AG10803 (cell line): ENCODE data around the gene PXYLP1.

ENCODE experiments used
- DNase-seq: peaks from one replicate; pipeline ENCODE4 v3.0.0; 2010; ENCODE audit warnings: low read depth
- H3K4me3 ChIP-seq: 2 replicates; pipeline ENCODE4 v1.5.1; 2011; ENCODE audit warnings: mild to moderate bottlenecking, low read length, control low read depth
- CTCF ChIP-seq: conservative IDR thresholded peaks from 2 replicates; pipeline ENCODE4 v1.5.1; 2011; ENCODE audit warnings: mild to moderate bottlenecking, low read length, control low read depth, inconsistent platforms

The PXYLP1 gene

DNA sequence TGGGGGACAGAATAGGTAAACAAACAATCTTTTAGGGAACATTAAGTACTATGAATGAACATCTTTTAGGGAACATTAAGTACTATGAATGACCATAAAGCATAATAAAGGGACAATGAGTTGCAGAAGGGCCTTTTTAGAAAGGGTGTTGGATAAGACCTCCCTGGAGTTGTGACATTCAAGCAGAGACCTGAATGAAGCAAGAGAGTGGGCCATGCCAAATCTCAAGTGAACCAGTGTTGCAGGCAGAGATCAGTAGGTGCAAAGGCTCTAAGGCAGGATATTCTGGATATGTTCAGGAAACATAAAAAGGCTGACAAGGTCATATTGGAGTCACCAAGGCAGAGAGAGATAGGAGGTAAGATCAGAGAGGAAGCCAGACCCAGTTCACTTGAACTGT, 107.3 kb downstream of the PXYLP1 start:
- H3K4me3 ChIP-seq = no peak overlapping the region
- DNase-seq = no peak
- TF ChIP-seq CTCF = no peak

DNA sequence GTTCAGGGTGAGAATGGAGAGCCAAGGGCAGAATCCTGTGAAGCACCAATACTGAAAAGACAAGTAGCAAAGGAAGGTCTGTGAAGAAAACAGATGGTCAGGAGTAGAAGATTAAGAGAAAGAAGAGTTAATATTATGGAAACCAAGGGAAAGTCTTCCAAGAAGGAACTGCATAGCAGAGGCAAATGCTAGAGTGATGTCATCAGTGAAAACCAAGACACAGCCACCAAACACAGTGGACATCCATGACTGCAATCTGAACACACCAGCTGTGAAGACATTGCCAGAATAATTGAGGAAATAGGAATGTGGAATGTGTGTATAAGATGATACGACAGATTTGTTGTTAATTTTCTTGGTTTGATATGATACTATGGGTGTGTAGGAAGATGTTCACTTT, 109.9 kb downstream of the PXYLP1 start:
- no peak overlapping the region for H3K4me3 ChIP-seq
- TF ChIP-seq CTCF = no peak
- DNase-seq = no peak

DNA sequence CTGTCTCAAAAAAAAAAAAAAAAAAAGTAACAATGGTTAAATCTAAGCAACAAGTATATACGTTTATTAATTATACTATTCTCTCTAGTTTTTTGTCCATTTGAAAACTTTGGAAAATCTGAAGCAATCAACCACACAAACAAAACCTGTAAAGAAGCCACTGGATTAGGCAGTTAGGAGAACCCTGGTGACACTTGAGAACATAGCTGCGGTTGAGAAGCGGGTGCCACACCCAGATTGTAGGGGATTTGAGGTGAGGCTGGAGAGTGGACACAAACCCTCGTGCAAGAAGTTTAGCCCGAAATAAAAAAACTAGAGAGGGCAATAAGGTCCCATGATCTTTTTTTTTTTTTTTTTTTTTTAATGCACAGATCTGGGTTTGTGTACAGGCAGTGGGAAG, 110.8 kb downstream of the PXYLP1 start:
- no peak for TF ChIP-seq CTCF
- no peak for DNase-seq
- H3K4me3 ChIP-seq = no peak overlapping the region

DNA sequence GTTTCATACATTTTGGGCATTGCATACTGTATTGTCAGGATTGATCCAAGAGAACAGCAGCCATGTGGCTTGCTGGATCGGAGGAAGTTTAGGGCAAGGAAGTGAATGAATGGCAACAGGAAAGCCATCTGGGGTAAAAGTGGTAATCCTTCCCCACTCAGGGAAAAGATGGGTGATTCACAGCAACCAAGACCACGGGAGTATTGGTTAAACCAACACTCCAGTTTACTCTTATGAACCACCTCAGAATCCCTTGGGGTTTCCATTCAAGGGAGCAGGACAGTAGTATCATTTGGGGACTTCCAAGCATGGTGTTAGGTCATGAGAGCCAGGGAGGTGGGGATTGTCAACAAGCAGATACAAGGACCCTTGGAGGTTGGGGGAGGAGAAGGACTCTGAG, 111.5 kb downstream of the PXYLP1 start:
- H3K4me3 ChIP-seq = no peak overlapping the region
- DNase-seq = no peak
- TF ChIP-seq CTCF = no peak

DNA sequence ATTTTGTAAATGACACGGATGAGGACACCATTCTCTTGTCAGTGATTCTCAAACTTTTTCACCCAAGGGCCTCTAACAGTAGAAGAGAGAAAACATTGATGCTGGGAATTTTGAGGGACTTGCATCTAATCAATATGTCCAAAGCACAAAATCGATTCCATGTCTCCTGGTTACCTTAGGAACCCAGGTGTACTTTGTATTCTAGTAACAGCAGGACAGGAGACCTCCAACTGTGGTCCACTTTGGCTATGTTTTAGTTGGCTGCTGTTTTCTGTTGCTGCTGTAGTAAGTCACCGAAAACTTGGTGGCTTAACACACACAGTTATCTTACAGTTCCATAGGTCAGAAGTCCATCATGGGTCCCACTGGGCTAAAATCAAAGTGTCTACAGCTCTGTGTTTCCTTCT, 112.2 kb downstream of the PXYLP1 start:
- no peak for DNase-seq
- H3K4me3 ChIP-seq = no peak overlapping the region
- TF ChIP-seq CTCF = no peak
